Body of pancreas (tissue), 4 donors: Measurements from ENCODE around the gene CUL5.

Source experiments
- POLR2A ChIP-seq, 3 donors: fragments of 450-650 bp; IDR thresholded peaks; one replicate each; pipeline ENCODE4 v1.6.1; 2016; ENCODE audit warnings: antibody characterized with exemption in 3 of 3, mild to moderate bottlenecking in 2 of 3
- TF ChIP-seq, protein P1 (sequence below), 7 experiments: fragments of 450-650 bp in 4 of 7; fragments of 200-600 bp in 3 of 7; sonication (generic) in 3 of 7; IDR thresholded peaks; one replicate each; pipeline ENCODE4 v1.5.1; 2016 to 2019; ENCODE audit warnings: antibody characterized with exemption in 7 of 7

DNA sequence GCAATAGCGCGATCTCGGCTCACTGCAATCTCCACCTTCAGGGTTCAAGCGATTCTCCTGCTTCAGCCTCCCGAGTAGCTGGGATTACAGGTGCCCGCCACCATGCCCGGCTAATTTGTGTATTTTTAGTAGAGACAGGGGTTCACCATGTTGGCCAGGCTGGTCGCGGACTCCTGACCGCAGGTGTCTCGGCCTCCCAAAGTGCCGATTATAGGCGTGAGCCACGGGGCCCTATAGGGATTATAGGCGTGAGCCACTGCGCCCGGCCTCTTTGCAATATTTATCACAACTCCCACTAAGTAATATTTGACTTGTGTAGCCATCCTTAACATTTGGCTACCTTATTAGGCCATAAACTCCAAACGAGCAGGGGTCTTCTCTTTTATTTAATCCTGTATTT, 879 bp upstream of the CUL5 start:
- TF ChIP-seq, protein P1, sequence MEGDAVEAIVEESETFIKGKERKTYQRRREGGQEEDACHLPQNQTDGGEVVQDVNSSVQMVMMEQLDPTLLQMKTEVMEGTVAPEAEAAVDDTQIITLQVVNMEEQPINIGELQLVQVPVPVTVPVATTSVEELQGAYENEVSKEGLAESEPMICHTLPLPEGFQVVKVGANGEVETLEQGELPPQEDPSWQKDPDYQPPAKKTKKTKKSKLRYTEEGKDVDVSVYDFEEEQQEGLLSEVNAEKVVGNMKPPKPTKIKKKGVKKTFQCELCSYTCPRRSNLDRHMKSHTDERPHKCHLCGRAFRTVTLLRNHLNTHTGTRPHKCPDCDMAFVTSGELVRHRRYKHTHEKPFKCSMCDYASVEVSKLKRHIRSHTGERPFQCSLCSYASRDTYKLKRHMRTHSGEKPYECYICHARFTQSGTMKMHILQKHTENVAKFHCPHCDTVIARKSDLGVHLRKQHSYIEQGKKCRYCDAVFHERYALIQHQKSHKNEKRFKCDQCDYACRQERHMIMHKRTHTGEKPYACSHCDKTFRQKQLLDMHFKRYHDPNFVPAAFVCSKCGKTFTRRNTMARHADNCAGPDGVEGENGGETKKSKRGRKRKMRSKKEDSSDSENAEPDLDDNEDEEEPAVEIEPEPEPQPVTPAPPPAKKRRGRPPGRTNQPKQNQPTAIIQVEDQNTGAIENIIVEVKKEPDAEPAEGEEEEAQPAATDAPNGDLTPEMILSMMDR (IDR thresholded peaks at IDR 0.05), result no peak
- TF ChIP-seq POLR2A (IDR thresholded peaks at IDR 0.05), result no peak
